Adipose tissue (tissue), 3 donors: Measurements from ENCODE around the gene RGS7. TPM values are rescaled to one million over a fixed set of nuclear protein-coding genes. Genes with fewer than 3 reads are reported as not detected.

Experiments used
- H3K27ac ChIP-seq: one replicate; pipeline ENCODE4 v1.5.1; 2013; ENCODE audit warnings: low read depth, low read length
- WGBS, 3 donors: extraction: QIAGEN DNeasy Blood & Tissue Kit; methylation state at CpG; one replicate each; pipeline ENCODE4 v1.1.7; 2013; 5-methylcytosine and 5-hydroxymethylcytosine counted together
- polyA plus RNA-seq, 3 donors: library from polyadenylated mRNA; stranded (reverse); fragments of 200-250 nt; gene quantifications; one replicate each; pipeline ENCODE4 v1.2.3, GENCODE V29; 2013
- donor health status: healthy with polysubstance abuse.
- donor health status: Bipolar disorder and iron deficiency.
- donor health status: healthy.

Gene RGS7
- polyA plus RNA-seq, 3 donors, result 0.13 to 0.28 TPM; not detected in 1

DNA sequence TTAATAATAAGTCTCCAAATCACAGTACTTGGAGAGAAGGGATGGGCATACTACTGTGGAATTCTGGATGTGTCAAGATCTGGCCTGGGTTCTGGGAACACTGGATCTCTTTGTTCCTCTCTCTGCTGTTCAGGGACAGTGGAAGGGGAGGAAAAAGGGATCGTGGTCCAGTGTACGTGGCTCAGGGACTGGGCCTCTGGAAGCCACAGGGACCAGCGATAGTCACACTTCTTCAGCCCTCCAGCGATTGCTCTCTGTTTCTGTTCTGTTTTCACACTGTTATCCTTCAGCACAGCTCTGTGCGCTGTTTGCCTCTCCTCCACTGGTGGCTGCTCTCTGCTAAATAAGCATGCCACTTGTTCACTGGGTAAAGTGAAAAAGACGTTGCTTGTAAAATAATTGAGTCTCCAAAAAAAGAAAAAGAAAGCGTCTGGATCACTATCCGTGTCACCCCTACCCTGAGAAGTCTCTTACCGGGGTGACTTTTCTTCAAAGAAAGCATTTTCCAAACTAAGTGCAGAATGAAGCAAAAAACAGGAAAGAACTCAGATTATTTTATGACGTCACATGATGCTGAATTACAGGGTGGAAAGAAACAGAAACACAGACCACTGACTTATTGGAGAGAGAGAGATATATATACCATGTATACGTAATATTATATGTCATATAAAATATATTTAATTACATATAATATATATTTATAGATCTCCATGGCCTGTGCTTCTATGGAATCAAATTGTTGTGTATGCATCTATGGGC lies 279.4 kb downstream of the RGS7 start:
- WGBS, 3 donors, result 62 to 64% (median 62%) methylated on average over 11 of the region's 11 CpGs
- H3K27ac ChIP-seq, result no peak overlapping the region

DNA sequence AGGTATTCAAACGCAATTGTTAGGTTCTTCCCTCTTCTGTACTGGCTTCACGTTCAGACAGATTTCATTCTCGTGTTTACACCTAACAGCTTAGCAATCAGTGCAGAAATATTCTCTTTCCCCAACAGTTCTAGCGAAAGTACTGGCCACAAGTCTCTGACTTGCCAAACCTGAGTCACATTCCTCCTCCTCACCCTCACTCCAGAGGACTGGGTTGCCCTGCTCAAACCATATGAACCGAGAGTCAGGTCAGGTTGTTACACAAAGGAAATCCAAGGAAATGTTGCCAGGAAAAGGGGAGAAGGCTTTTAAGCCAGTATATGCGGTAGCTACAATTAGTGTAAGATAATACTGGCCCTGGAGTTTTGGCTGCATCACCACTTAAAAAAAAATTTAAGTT lies 282.5 kb downstream of the RGS7 start:
- no peak overlapping the region for H3K27ac ChIP-seq
- 50 to 59% (median 56%) methylated on average over 6 of the region's 6 CpGs for WGBS, 3 donors

DNA sequence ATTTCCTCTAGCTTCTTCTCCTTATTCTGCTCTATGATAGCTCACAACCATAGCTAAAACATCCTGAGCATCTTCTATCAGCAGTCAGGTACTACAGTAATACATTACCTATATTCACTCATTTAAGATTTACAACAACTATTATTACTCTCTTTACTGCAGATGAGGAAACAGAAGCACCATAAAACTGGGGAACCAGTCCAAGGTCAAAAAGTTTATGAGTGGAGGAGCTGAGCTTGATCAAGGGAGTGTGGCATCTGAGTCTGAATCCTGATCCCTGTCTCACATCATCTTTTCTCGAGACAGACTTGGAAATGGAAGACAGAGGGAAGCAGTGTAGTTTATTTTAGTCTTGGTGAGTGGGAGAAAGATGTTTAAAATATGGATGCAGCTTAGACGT lies 288.6 kb downstream of the RGS7 start:
- H3K27ac ChIP-seq, result no peak overlapping the region
- 55 to 72% (median 65%) methylated on average over 2 of the region's 2 CpGs for WGBS, 3 donors

DNA sequence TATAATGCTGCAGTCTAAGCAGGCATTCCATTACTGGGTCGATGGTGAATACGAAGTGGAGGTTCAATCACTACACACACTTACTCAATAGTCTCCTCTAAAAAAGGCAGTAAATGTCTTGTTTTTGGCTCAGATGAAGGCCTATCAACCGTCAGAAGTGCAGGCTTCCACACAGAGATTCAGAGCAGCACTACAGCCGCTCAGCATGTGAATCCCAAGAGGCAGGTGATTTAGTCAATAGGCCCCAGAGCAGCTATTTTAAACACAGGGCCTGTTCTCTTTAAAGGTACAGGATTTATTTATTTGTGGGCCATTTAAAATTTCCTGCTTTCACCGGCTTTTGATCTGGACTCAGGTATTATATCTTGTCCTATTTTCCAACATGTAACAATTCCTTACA lies 293.7 kb downstream of the RGS7 start:
- no peak overlapping the region for H3K27ac ChIP-seq
- 48 to 64% (median 57%) methylated on average over 5 of the region's 5 CpGs for WGBS, 3 donors

DNA sequence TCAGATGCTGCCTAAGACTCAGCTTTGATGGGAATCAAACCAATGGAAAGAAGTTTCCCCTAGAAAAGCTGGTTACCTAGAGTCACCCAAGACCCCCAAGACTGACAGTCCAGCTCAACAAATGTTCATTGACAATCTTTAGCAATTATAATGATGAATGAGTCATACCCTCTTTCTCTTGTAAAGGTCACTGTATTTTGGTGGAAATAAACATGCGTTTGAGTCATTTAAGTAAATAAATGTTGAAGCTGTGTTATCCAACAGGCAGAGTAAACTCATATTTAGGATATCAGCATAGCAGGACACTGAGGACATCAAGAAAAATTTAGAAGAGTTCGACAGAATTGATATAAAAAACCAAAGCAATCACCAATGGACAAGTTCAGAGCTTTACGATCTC lies 295.9 kb downstream of the RGS7 start:
- 78 to 86% (median 83%) methylated on average over 3 of the region's 3 CpGs for WGBS, 3 donors
- no peak overlapping the region for H3K27ac ChIP-seq

DNA sequence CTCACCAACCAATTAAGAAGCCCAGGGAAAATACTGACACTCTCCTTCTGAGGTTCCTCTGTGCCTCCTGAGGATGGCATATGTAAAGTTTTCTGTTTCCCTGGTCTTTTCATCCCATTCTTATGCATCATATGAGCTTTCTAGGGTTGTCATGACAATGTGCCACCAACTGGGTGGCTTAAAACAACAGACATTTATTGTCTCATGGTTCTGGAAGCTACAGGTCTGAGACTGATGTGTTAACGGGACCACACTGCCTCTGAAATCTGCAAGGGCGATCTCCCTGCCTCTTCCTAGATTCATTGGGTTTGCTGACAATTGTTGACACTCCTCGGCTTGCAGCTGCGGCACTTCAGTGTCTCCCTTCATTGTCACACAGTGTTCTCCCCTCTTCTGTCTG lies 308.4 kb downstream of the RGS7 start:
- 49 to 63% (median 60%) methylated on average over 4 of the region's 4 CpGs for WGBS, 3 donors
- H3K27ac ChIP-seq, result no peak overlapping the region

DNA sequence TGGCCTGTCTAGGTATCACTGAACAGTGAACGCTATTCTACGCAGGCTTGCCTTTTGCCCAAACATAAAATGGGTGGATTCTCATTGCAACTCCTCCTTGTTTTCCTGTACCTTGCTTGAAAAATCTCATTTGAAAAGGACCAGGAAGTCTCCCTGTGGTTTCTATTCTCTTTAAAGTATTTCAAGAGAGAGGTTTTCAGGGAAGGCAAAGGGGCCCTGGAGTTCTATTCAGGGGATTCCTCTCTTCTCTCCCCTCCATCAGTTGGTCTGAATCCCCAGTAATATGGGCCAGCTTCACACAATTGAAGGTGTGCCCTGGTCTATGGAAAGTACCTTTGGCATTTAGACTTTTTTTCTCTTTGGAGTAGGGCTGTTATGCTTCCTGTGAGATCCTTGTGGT lies 311.3 kb downstream of the RGS7 start:
- WGBS, 3 donors, result 81 to 91% (median 86%) methylated on average over 2 of the region's 2 CpGs
- no peak overlapping the region for H3K27ac ChIP-seq

DNA sequence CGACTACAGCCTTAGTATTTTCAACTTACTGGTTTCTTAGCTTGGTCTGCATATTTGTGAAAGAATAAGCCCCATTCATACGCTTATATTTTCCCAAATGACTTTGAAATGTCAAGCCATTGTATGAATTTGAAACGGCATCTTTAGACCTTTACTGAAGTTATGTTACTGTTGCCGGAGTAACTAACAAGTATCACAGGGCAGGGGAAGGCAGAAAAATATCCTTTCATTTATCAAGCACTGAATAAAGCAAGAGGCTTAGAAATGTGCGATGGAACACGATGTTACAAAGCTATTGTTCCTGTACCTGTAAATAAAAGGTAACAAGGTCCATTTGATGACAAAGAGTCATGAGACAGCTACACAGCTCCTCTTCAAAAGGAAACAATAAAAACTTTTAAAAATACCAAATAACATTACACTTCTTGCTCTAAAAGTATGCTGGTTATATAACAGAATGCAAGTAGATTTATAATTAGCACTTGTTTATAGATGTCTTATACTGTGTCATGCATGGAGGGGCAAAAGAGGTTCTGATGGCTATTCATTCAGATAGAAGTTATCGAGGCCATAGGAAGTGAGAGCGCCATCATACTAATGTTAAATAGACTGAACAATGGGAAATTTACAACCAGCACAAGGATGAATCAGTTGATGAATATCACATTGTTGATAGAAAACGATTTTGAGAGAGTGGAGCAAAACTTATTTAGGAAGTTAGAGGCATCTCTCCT lies 322.6 kb downstream of the RGS7 start:
- no peak overlapping the region for H3K27ac ChIP-seq
- WGBS, 3 donors, result 58 to 78% (median 68%) methylated on average over 9 of the region's 9 CpGs

DNA sequence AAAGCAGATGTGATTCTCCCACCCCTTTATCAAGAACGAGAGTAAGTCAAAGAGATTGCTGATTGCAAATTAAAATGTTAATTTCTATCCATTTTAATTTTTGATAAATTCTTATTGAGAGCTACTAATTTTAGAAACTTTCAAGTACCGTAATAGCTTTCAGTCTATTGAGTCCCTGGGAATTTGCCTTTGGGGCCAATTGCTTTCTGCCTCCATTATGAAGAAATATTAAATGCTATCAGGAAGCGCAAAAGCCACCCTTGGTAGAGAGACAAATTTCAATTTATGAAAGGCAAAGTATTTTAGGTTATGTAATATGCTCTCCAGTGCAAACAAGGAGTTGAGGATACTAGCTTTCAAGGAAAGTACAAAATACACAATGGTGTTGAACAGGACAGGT lies 332.2 kb downstream of the RGS7 start:
- H3K27ac ChIP-seq, result no peak overlapping the region
- 9 to 82% (median 13%) methylated on average over 3 of the region's 3 CpGs for WGBS, 3 donors

DNA sequence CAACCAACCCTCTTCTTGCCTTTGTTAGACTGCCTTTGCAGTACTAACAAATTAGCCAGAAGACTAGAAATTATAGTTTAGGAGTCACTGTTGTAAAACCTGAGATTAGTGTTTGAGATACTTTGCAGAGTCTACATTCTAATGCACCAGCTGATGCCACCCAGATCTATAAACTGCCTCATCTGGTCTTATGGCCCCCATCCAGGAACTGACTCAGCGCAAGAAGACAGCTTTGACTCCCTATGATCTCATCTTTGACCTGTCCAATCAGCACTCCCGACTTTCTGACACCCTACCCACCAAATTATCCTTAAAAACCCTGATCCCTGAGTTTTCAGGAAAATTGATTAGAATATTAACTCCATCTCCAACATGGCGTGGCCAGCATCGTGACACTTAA lies 334.6 kb downstream of the RGS7 start:
- no peak overlapping the region for H3K27ac ChIP-seq
- 77 to 86% (median 84%) methylated on average over 4 of the region's 4 CpGs for WGBS, 3 donors

DNA sequence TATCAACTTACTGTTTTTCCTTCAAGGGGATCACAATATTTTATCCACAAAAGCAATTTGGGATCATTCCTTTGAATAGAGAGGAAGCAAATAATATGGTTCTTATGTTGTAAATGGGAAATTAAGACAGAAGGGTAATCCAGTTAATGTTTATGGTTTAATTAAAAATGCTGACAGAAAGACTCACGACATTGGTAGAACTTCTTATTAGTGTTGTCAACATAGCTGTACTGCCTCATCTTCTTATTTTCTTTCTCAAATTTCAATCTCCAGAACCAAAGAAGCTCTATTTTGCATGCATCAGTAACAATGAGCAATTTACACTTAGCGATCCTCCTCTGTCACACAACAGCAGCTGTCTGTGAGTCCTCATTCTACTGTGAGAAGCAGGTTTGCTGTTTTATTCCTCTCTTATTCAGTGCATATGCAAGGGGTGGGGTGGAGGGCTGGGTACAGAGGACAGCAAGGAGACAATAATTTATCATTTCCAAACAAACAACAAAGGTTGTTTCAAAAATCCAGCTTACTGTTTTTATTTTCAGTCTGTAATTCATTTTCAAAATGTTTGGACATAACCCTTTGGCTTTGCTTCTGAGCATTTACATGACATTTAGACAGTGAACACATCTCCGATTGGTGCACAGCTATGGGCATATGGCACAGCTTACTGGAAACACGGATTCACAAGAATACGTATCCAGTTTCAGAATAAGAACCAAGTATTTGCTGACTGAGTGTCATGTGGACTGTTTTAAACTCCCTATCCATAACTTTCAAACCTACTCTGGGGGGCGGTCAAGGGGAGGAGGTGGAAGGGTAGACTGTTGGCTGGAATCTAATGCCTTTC lies 335.9 kb downstream of the RGS7 start:
- 76 to 81% (median 80%) methylated on average over 6 of the region's 6 CpGs for WGBS, 3 donors
- H3K27ac ChIP-seq, result no peak overlapping the region

DNA sequence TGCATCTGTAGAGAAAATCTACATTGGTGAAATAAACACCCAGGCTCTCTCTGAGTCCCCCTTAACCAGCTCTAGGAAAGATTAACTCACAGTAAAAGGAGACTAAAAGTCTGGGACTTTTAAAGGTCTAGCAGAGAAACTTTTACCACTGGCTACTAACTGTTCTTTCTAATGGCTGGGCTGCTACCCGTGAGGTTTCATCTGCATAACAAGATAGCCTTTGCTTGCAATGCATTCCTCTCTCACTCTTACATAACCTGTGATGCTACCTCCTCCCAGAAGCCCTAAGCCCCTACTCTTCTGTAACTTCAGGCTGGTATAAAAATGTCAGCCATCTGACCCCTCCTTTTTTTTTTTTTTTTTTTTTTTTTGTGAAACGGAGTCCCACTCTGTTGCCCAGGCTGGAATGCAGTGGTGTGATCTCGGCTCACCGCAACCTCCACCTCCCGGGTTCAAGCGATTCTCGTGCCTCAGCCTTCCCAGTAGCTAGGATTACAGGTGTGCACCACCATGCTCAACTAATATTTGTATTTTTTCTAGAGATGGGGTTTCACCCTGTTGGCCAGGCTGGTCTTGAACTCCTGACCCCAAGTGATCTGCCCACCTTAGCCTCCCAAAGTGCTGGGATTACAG lies 344.2 kb downstream of the RGS7 start:
- 74 to 77% (median 76%) methylated on average over 7 of the region's 7 CpGs for WGBS, 3 donors
- H3K27ac ChIP-seq, result no peak overlapping the region

DNA sequence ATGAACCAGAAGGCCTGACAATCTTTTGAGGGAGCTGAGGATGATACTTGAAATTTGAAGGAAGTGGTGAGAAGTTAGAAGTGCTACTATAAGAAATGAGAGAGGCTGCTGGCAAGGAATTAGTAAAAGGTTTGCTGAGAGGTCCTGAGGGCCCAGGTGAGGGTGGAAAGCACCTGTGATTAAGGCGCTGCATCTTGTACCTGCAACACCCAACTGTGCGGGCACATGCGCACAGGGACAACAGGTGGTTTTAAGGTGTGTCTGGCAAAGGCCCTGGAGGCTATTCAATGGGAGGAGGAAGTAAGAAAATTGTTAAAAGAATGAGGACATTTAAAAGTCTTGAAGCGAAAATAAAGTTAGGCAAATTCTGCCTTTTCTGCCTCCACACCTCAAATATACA lies 349.3 kb downstream of the RGS7 start:
- WGBS, 3 donors, result 82 to 90% (median 90%) methylated on average over 4 of the region's 4 CpGs

DNA sequence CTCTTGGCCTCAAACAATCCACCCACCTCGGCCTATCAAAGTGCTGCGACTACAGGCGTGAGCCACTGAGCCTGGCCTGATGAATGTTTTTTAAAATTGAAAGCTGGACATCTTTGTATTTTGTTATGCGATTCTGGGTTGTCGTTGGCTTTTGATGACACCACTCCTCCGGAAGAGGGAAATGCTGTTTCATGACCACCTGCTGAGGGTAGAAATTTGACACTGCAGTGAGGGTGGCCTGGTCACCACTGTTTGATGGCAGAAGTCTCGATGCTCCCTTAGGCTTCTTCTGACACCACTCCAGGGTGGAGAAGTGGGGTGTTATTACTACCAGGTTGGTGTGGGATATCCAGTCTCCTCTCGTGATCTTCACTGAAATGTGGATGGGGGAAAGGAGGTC lies 357.2 kb downstream of the RGS7 start:
- H3K27ac ChIP-seq, result no peak overlapping the region
- WGBS, 3 donors, result 75 to 80% (median 75%) methylated on average over 8 of the region's 8 CpGs

More for the DNA sequence above, 349.3 kb downstream of the RGS7 start:
- H3K27ac ChIP-seq, result no peak overlapping the region

DNA sequence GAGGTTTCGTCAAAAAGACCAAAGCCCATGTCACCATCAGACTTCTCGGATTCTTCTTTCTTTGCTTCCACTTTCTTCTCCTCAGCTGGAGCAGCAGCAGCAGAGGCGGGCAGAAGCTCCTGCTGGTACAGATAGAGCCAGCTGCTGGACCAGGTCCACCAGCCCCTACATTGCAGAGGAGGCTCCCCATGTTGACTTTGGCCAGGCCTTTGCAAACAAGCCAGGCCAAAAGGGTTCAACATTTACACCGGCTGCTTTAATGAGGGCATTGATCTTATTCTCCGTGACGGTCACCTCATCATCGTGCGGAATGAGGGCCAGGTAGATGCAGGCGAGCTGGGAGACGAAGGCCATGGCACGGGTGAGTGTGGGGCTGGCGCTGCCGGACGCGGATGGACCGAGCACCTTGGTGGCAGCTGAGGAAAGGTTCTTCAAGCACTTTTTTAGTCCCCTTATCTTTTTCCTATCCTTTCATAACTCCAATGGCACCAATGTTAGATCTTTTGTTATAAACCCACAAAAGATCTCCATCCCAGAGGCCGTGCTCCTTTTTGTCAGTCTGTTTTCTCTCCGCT lies 358.5 kb downstream of the RGS7 start:
- H3K27ac ChIP-seq, result no peak overlapping the region
- WGBS, 3 donors, result 79 to 92% (median 88%) methylated on average over 18 of the region's 18 CpGs

DNA sequence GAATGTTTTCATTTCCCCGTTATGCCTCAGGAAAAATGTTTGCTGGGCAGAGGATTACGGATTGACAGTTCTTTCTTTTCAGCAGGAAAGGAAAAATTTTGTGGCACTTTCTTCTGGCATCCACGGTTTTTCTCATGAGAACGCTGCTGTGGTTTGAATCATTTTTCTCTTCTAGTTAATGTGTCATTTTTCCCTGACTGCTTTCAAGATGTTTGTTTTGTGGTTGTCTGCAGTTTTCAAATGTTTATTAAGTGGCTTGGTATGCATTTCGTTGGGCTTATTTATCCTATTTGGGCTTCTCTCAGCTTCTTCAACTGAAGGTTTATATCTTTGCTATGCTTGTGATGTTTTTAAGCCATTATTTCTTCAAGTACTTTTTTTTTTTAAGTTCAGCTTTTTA lies 359.0 kb downstream of the RGS7 start:
- no peak overlapping the region for H3K27ac ChIP-seq
- 29 to 64% (median 55%) methylated on average over 5 of the region's 5 CpGs for WGBS, 3 donors

DNA sequence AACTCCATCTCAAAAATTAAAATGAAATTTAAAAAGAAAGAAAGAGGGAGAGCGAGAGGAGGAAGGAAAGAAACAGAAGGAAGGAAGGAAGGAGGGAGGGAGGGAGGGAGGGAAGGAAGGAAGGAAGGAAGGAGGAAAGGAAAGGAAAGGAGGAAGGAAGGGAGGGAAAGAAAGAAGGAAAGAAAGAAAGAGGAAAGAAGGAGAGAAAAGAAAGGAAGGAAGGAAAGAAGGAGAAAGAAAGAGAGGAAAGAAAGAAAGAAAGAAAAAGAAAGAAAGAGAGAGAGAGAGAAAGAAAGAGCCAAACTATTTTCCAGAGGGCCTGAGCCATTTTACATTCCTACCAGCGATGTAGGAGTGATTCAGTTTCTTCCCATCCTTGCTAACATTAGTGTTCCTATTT lies 364.0 kb downstream of the RGS7 start:
- no peak overlapping the region for H3K27ac ChIP-seq
- WGBS, 3 donors, result 86 to 89% (median 88%) methylated on average over 2 of the region's 2 CpGs

DNA sequence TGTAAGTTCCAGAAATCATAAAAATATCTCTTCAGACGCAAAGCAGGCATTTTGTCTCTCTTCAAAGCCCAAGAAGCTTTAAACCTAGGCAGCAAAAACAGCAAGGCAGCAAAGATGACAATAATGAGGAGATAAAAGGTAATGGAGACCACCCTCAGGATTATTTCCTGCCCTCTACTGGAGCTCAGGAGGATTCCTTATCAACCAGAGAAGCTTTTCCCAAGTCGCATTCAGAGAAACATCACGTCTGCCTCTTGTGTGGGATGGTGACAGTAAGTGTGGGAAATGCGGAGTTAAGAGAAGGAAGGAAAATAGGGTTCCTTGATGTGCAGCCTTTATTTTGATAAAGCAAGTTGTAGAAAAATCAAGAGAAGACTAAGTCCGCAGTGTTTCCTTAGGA lies 365.8 kb downstream of the RGS7 start:
- WGBS, 3 donors, result 62 to 77% (median 68%) methylated on average over 5 of the region's 5 CpGs
- no peak overlapping the region for H3K27ac ChIP-seq
